ENCODE measurements around the gene FOXP1.

DNA sequence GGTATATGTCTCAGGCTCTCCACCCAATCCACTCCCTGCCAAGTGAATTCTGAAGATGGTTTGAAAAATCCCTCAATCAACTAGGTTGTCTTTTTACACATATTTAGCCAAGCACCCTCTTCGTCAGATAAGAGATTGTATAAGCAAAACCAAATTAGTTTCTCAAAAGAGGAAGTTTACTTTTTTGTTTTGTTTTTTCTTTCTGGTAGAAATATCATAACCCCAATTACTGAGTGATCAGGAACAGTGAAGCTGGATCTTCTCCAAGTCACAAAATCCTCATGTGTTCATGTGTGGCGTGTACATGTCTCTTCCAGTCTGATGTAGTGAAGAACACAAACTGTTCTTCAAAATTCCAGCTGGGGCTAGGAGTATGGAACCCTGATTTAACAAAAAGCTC is 180.6 kb downstream of the FOXP1 start:
- TF ChIP-seq, protein P1, sequence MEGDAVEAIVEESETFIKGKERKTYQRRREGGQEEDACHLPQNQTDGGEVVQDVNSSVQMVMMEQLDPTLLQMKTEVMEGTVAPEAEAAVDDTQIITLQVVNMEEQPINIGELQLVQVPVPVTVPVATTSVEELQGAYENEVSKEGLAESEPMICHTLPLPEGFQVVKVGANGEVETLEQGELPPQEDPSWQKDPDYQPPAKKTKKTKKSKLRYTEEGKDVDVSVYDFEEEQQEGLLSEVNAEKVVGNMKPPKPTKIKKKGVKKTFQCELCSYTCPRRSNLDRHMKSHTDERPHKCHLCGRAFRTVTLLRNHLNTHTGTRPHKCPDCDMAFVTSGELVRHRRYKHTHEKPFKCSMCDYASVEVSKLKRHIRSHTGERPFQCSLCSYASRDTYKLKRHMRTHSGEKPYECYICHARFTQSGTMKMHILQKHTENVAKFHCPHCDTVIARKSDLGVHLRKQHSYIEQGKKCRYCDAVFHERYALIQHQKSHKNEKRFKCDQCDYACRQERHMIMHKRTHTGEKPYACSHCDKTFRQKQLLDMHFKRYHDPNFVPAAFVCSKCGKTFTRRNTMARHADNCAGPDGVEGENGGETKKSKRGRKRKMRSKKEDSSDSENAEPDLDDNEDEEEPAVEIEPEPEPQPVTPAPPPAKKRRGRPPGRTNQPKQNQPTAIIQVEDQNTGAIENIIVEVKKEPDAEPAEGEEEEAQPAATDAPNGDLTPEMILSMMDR (IDR thresholded peaks at IDR 0.05; ENCODE audit: low read depth, low read length) = no peak
- no peak for TF ChIP-seq EZH2phosphoT487 (IDR thresholded peaks at IDR 0.05; ENCODE audit: low read depth)

All from OCI-LY3 (cell line).